HL-60/S4 treated with retinoic acid at 250 ng/mL for 4 days and 3 days (cell line): Measurements from ENCODE around the gene DDT.
"Not testable (repeated sequence)": the region's sequence is repeated elsewhere in the genome, so short reads cannot be mapped to it uniquely, and the experiment has no call there.

Experiments used
- in situ Hi-C: fragments of 300-500 bp; cut with MboI; formaldehyde crosslinking; loops from 2 replicates; pipeline ENCODE4 v1.7.0; 2022; ENCODE audit warnings: low sequenced_read_pairs

DDT gene

DNA sequence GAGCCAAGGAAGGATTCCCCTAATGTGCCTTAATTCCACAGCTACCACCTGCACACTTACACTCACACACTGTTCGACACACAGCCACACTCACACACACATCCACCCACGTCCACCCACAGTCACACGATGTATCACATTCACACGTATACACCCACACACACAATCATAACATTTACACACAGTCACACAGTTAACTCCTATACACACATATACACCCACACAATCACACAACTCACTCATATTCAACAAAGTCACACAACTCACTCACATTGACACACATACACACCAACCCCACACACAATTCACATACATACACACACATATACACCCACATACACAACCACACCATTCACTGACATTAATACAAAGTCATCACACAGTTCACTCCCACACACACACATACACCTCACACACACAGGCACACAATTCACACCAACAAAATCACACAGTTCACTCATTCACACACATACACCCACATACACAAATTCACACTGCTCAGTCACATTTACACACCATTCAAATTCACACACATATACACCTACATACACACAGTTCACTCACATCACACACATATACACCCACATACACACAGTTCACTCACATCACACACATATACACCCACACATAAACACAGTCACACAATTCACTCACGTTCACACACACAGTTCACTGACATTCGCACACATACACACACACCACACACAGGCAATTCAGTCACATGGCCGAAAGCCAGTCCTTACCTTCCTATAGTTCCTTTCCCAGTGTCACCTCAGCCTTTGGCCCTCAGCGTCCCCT, 19.8 kb downstream of the DDT start:
- in situ Hi-C loops: not testable (repeated sequence)

DNA sequence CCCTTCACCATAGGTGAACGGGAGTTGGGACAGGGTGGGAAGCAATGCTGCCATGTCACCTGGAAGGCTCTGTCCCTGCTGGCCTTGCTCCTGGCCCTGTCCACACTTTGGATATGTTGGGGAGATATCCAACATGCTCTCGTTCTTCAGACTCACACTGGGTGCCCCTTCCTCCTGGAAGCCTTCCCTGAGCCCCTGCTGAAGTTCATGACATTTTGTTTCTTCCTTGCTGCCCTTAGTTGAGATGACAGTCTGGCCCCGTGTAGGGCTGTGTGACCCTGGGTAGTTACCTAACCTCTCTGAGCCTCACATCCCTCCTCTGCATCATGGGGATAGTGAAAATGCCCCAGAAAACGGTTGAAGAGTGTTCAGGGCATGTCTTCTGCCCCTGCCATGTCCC, 20.8 kb downstream of the DDT start:
- in situ Hi-C loops: not testable (repeated sequence)

DNA sequence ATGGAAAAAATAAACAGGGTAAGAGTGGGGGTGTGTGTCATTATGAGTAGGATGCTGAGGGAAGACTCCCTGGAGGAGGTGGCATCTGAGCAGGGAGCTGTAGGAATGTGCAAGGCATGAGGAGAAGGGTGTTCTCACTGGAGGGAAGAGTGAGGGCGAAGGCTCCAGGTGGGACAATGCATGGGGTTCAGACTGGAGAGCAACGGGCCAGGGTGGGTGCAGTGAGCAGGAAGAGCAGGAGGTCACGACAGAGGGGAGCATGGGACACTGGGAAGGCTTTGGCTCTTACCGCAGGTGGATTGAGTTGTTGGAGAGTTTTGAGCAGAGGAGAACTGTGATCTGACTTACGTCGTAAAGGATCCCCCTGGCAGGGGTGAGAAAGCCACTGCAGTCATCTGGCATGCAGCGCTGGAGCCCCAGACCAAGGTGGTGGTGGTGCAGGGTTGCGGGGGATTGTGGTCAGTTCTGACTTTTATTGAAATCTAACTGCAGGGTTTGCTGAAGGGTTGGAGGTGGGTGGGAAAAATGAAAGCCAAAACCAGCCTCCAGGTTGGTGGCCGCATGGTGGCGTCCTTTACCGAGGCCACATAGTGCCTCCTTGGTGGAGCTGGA, 21.3 kb downstream of the DDT start:
- in situ Hi-C loops: not testable (repeated sequence)

DNA sequence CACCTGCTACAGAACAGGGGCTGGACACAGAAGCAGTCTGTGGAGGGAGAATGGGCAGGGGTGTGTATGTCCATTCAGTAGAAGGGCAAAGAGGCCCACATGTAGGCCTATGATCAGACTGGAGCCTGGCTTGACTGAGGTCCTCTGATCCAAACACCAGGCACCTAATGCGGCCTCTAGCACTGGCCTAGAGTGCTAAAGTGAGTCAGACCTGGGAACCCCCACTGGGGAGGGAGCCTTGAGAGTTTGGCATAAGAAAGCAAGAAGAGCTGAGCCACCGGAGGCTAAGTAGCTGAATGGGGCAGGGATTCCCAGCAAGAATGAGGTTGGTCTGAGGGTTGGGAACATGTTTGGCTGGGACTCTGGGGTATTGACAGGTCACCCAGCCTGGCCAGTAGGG, 22.9 kb downstream of the DDT start:
- in situ Hi-C loops: not testable (repeated sequence)

DNA sequence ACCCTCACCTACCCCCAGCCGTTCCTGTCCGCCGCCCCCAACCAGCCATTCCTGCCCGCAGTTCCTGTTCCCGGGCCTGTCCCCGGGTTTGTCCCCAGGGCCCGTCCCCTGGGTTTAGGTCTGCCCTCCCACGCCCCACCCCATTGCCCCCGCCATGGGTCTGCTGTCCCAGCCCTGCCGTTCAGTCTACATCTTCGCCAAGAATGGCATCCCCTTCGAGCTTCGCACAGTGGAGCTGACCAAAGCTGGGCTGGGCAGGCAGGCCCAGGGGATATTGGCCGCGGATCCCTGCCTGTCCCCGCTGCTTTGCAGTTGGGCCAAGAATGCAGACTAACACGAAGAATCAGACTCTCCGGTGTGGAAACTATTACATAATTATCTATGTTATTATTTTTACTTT, 24.5 kb downstream of the DDT start:
- in situ Hi-C loops: not testable (repeated sequence)

DNA sequence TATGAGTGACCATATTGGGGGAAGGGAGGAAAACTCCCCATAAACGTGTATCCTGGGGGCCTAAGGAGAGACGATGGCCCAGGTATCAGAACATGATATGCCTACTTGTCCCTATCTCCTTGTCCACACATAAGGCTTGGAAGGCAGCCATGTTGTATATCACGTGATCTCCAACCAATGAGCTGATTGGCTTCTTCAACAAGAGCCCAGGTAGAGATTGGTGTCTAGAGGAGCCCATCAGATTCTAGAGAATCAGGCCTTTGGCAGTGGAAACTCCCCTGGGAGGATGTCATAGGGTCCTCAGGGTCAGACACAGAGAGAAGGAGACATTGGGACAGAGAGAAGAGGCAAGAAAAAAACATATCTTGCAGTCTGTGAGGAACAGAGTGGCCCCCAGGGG, 26.9 kb downstream of the DDT start:
- in situ Hi-C loops: not testable (repeated sequence)

DNA sequence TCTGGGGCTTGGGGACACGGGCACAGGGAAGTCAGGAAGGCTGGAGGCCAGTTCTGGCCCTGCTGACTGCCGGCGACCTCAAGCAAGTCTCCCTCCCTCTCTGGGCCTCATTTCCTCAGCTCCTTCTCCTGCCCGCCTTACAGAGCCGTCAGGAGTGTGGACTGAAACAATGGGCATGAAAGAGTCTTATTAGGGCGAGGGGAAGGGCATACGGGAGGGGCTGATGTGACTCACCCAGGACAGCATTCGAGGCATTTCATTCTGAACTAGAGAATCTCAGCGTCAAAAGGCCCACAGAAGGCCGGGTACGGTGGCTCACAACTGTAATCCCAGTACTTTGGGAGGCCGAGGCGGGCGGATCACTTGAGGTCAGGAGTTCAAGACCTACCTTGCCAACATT, 34.1 kb downstream of the DDT start:
- in situ Hi-C loops: not testable (repeated sequence)

DNA sequence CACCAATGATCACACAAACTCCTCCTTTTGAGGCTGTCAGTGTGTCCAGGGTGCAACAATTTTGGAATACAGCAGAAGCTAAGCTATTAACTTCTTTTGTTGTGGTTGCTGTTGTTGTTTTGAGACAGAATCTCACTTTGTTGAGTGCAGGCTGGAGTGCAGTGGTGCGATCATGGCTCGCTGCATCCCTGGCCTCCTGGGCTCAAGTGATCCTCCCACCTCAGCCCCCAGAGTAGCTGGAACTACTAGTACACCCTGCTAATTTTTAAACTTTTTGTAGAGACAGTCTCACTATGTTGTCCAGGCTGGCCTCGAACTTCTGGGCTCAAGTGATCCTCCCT, 35.3 kb downstream of the DDT start:
- in situ Hi-C loops: loop anchor here (5.0 kb wide), 1 partner anchor 68 kb away; the partner anchor contains the start of gene GSTT4

DNA sequence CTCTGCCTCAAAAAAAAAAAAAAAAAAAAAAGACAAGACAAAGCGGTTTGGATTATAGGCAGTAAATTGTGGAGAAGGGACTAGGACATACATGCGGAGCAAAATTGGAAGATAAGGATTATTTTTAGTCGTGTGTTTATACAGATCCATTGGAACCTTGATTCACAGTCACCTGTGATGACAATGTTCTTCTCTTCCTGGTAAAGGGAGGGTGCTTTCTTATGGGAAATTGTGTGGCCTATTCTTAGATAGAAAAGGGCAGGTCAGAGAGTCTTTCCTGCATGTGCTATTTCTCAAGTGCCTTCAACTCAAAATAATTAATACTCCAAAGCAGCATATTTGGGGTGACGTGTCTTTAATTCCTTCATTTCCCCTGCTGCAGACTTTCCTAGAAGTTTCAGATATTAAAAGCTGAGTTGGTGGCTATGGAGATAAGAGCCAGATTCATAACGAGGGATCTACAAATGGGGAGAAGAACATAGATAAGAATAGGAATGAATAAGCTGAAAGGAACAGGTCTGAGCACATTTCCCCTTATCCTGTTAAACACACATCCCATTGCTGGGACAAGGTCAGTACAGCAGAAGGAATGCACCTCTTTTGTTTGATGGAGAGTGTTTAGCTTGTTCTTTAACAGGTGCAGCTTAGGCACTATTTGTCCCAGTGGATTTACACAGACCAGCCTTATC, 35.8 kb downstream of the DDT start:
- in situ Hi-C loops: loop anchor here (5.0 kb wide), 1 partner anchor 69 kb away; the partner anchor contains the start of gene GSTT4

DNA sequence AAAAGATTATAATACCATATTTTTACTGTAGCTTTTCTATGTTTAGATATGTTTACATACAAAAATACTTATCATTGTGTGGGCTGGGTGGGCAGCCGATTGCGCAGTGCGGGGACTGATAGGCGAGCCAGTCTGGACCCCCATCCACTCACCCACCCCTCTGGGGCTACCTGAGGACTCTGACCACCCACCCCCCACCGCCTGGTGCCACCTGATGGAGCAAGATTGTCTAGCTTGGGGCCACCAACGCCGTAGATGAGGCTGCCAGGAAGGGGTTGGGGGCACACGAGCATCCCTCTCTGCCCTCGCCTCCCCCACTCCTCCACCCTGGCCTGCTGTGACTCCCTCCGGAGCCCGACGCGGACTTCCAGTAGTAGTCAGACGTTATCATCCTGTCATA, 47.7 kb downstream of the DDT start:
- in situ Hi-C loops: no loop called here

DNA sequence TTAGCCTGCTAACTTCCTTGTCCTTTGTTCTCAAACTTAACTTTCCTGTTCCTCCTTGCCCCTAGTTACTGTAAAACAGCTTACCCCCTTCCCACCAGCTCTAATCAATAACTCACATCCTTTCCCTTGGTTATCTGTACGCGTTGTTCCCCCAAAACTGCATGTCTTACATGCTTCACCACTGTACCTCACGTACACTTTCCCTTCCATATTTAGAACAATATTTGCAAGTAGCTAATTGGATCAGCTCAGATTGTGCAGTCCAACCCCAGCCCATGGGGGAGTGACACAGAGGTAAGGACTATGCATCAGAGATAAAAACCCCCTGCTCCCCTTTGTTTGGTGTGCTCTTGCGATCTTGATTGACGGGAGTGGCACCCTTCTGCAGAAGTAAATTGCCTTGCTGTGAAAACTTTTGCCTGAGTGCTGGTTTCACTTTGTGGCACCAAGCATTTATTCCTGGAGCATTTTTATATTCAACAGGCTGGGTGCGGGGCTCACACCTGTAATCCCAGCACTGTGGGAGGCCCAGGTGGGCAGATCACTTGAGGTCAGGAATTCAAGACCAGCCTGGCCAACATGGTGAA, 49.1 kb downstream of the DDT start:
- in situ Hi-C loops: no loop called here

DNA sequence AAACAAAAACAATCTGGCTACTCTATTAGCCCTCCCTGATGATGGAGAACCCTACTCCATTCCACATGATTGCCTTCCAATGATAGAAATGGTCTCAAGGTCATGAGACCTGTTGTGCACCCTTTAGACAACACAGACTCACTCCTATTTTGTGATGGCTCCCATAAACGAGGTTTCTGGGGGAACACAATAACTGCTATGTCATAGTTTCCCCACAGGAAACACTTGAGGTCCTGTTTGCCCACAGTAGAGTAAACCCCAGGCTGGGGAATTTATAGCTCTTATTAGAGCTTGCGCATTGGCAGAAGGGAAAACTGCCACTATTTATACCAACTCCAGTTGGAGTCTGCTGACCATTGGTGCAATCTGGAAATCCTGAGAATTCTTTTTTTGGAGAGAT, 51.3 kb downstream of the DDT start:
- in situ Hi-C loops: no loop called here

DNA sequence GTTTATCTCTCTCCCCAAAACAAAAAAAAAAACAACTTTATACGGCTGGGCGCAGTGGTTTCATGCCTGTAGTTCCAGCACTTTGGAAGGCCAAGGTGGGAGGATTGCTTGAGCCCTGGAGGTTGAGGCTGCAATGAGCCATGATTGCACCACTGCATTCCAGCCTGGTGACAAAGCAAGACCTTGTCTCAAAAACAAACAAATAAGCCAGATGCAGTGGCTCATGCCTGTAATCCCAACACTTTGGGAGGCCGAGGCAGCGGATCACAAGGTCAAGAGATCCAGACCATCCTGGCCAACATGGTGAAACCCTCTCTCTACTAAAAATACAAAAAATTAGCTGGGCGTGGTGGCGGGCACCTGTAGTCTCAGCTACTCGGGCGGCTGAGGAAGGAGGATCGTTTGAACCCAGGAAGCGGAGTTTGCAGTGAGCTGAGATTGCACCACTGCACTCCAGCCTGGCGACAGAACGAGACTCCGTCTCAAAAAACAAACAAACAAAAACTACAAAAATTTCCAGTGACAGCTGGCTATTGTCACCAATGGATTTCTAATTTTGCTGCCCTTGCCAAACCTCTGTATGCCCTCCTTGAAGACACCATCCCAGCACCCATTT, 52.5 kb downstream of the DDT start:
- in situ Hi-C loops: not testable (repeated sequence)
